Smooth muscle cell (in vitro differentiated cells): ENCODE results near the gene GPC6. TPM values are rescaled to one million over a fixed set of nuclear protein-coding genes. Genes with fewer than 3 reads are reported as not detected.

ENCODE experiments used
- DNase-seq: peaks from one replicate; lab custom pipeline; 2025; ENCODE audit not compliant: unreplicated experiment; lab: John Stamatoyannopoulos, UW
- H2AFZ ChIP-seq: fragments of 200-600 bp; sonication (generic); 2 replicates; pipeline ENCODE4 v1.6.0; 2016; ENCODE audit warnings: antibody characterized with exemption, low read depth, mild to moderate bottlenecking
- H3F3A ChIP-seq: fragments of 200-600 bp; sonication (generic); 2 replicates; pipeline ENCODE4 v1.6.0; 2017; ENCODE audit warnings: antibody characterized with exemption, low read depth
- H3K27ac ChIP-seq: fragments of 200-600 bp; sonication (generic); 2 replicates; pipeline ENCODE4 v1.5.1; 2016; ENCODE audit warnings: low read depth, mild to moderate bottlenecking
- H3K27me3 ChIP-seq: fragments of 200-600 bp; sonication (generic); 2 replicates; pipeline ENCODE4 v1.6.1; 2016; ENCODE audit warnings: low read depth, mild to moderate bottlenecking
- H3K36me3 ChIP-seq: fragments of 200-600 bp; sonication (generic); 2 replicates; pipeline ENCODE4 v1.5.1; 2016; ENCODE audit warnings: low read depth
- H3K4me1 ChIP-seq: fragments of 200-600 bp; sonication (generic); 2 replicates; pipeline ENCODE4 v1.5.1; 2016; ENCODE audit warnings: low read depth
- H3K4me2 ChIP-seq: fragments of 200-600 bp; sonication (generic); 2 replicates; pipeline ENCODE4 v1.6.0; 2016; ENCODE audit warnings: mild to moderate bottlenecking
- H3K4me3 ChIP-seq: fragments of 200-600 bp; sonication (generic); 2 replicates; pipeline ENCODE4 v1.5.1; 2016; ENCODE audit warnings: mild to moderate bottlenecking
- H3K79me2 ChIP-seq: fragments of 200-600 bp; sonication (generic); 2 replicates; pipeline ENCODE4 v1.6.0; 2016; ENCODE audit warnings: low read depth, mild to moderate bottlenecking
- H3K9ac ChIP-seq: fragments of 200-600 bp; sonication (generic); 2 replicates; pipeline ENCODE4 v1.6.0; 2016; ENCODE audit warnings: low read depth
- H3K9me3 ChIP-seq: fragments of 200-600 bp; sonication (generic); replicated peaks from 2 replicates; pipeline ENCODE4 v1.5.1; 2016; ENCODE audit warnings: low read depth
- H4K20me1 ChIP-seq: fragments of 200-600 bp; sonication (generic); 2 replicates; pipeline ENCODE4 v1.6.0; 2016; ENCODE audit warnings: low read depth
- CTCF ChIP-seq: fragments of 200-600 bp; sonication (generic); IDR thresholded peaks from 2 replicates; pipeline ENCODE4 v1.5.1; 2017; ENCODE audit warnings: borderline replicate concordance, mild to moderate bottlenecking, antibody characterized with exemption; ENCODE audit not compliant: insufficient read depth, poor library complexity, severe bottlenecking
- WGBS: methylation state at CpG from one replicate; pipeline ENCODE4 v1.1.7; 2016; ENCODE audit warnings: low lambda C conversion rate; 5-methylcytosine and 5-hydroxymethylcytosine counted together
- polyA plus RNA-seq: library from polyadenylated mRNA; unstranded; fragments of >200 nt; fragmentation: Nextera tagmentation; extraction: Ambion mirVana; gene quantifications from 2 replicates; pipeline ENCODE4 v1.2.1, GENCODE V29; 2016
- total RNA-seq: library from RNA; depleted of rRNA; stranded (reverse); fragments of >200 nt; gene quantifications from 2 replicates; pipeline ENCODE4 v1.2.3, GENCODE V29; 2014

GPC6 gene
- total and polyA plus RNA-seq, 2 experiments from 2014 or later = 19.7 to 68.5 TPM

- H3F3A ChIP-seq = no peaks in the 10 kb centered on the region
- no peak overlapping the region for H3K4me3 ChIP-seq
- H3K4me2 ChIP-seq = no peak overlapping the region
- 96% methylated on average over 8 of the region's 8 CpGs for WGBS
- H3K4me1 ChIP-seq = no peaks in the 10 kb centered on the region
- peaks cover 16% of the 10 kb centered on the region for H3K79me2 ChIP-seq
- H3K27ac ChIP-seq = no peak overlapping the region
- no peak for TF ChIP-seq CTCF
- H3K27me3 ChIP-seq = no peaks in the 10 kb centered on the region
- peaks cover 18% of the 10 kb centered on the region for H4K20me1 ChIP-seq
- DNase-seq = no peak
- no peaks in the 10 kb centered on the region for H3K36me3 ChIP-seq
- no peak overlapping the region for H3K9ac ChIP-seq
- no peaks in the 10 kb centered on the region for H3K9me3 ChIP-seq
- no peak overlapping the region for H2AFZ ChIP-seq
Observed at GRCh38 chr13:93280688-93281087, 54.1 kb downstream of the GPC6 start.

GRCh38 chr13:93283255-93283654 lies 56.6 kb downstream of the GPC6 start:
- no peak for DNase-seq
- no peak overlapping the region for H3K9ac ChIP-seq
- H3K79me2 ChIP-seq = peaks cover 17% of the 10 kb centered on the region
- no peak for TF ChIP-seq CTCF
- H3K4me2 ChIP-seq = no peak overlapping the region
- peaks cover 16% of the 10 kb centered on the region for H4K20me1 ChIP-seq
- no peaks in the 10 kb centered on the region for H3K9me3 ChIP-seq
- H3K27me3 ChIP-seq = no peaks in the 10 kb centered on the region
- no peak overlapping the region for H3K27ac ChIP-seq
- no peak overlapping the region for H2AFZ ChIP-seq
- no peaks in the 10 kb centered on the region for H3K4me1 ChIP-seq
- H3K4me3 ChIP-seq = no peak overlapping the region
- 91% methylated on average over 4 of the region's 4 CpGs for WGBS
- no peaks in the 10 kb centered on the region for H3K36me3 ChIP-seq
- H3F3A ChIP-seq = no peaks in the 10 kb centered on the region

- peaks cover 12% of the 10 kb centered on the region for H3K79me2 ChIP-seq
- peaks cover 16% of the 10 kb centered on the region for H4K20me1 ChIP-seq
- no peak overlapping the region for H3K4me2 ChIP-seq
- H3K27ac ChIP-seq = no peak overlapping the region
- DNase-seq = no peak
- no peaks in the 10 kb centered on the region for H3K27me3 ChIP-seq
- H3K4me3 ChIP-seq = no peak overlapping the region
- no peak overlapping the region for H3K9ac ChIP-seq
- no peaks in the 10 kb centered on the region for H3F3A ChIP-seq
- no peak for TF ChIP-seq CTCF
- H3K4me1 ChIP-seq = no peaks in the 10 kb centered on the region
- no peaks in the 10 kb centered on the region for H3K9me3 ChIP-seq
- no peaks in the 10 kb centered on the region for H3K36me3 ChIP-seq
- WGBS = 87% methylated on average over 1 of the region's 1 CpG
- H2AFZ ChIP-seq = no peak overlapping the region
Observed at GRCh38 chr13:93284064-93284463, 57.5 kb downstream of the GPC6 start.

GRCh38 chr13:93286047-93286446 lies 59.4 kb downstream of the GPC6 start:
- peaks cover 18% of the 10 kb centered on the region for H4K20me1 ChIP-seq
- no peaks in the 10 kb centered on the region for H3K9me3 ChIP-seq
- no peak for TF ChIP-seq CTCF
- H3K36me3 ChIP-seq = no peaks in the 10 kb centered on the region
- WGBS = 85% methylated on average over 4 of the region's 4 CpGs
- peaks cover 25% of the 10 kb centered on the region for H3K79me2 ChIP-seq
- no peak overlapping the region for H2AFZ ChIP-seq
- H3K27me3 ChIP-seq = no peaks in the 10 kb centered on the region
- H3K4me2 ChIP-seq = no peak overlapping the region
- H3K9ac ChIP-seq = no peak overlapping the region
- H3K4me3 ChIP-seq = no peak overlapping the region
- no peaks in the 10 kb centered on the region for H3K4me1 ChIP-seq
- DNase-seq = no peak
- no peaks in the 10 kb centered on the region for H3F3A ChIP-seq
- H3K27ac ChIP-seq = no peak overlapping the region
